ENCODE measurements around the gene SLC4A1AP. TPM values are rescaled to one million over a fixed set of nuclear protein-coding genes. Genes with fewer than 3 reads are reported as not detected.

The SLC4A1AP gene
- total and polyA plus RNA-seq, 2 of the 13 experiments (the other 11 are each of a cell fraction or from before 2014, with no cell fraction given): 15.3 to 44.6 TPM

GRCh38 chr2:27723372-27724144 lies 59.9 kb downstream of the SLC4A1AP start (continued):
- TF ChIP-seq KAT7 (CRISPR knock-in tag; IDR thresholded peaks at IDR 0.05; ENCODE audit: borderline replicate concordance): 0 out of 2 replicates have a peak, but pooled peaks have one; percentile 59
- peak; percentile 38; the same call in 1 of the 2 replicates for TF ChIP-seq POLR2G (IDR thresholded peaks at IDR 0.05; ENCODE audit: low read depth, low read length)
- peak; percentile 66; the same call in 1 of the 2 replicates for TF ChIP-seq HNF1B (CRISPR knock-in tag; IDR thresholded peaks at IDR 0.05)
- TF ChIP-seq ZNF782 (CRISPR knock-in tag; IDR thresholded peaks at IDR 0.05; ENCODE audit: borderline replicate concordance): 0 out of 2 replicates have a peak, but pooled peaks have one; percentile 43
- TF ChIP-seq IKZF5 (CRISPR knock-in tag; IDR thresholded peaks at IDR 0.05): peak; percentile 56; the same call in 1 of the 2 replicates
- no peak for TF ChIP-seq DMTF1 (CRISPR knock-in tag; IDR thresholded peaks at IDR 0.05)
- TF ChIP-seq SMC3 (IDR thresholded peaks at IDR 0.05; ENCODE audit: low read length): peak; percentile 93
- no peak for TF ChIP-seq RARG (CRISPR knock-in tag; IDR thresholded peaks at IDR 0.05; ENCODE audit: low read depth)
- 0 out of 2 replicates have a peak, but pooled peaks have one; percentile 54 for TF ChIP-seq ZNF224 (CRISPR knock-in tag; IDR thresholded peaks at IDR 0.05)
- 0 out of 2 replicates have a peak, but pooled peaks have one; percentile 29 for TF ChIP-seq HNF4G (IDR thresholded peaks at IDR 0.05; ENCODE audit: borderline replicate concordance, low read depth, low read length)
- no peak for TF ChIP-seq HNF4G (CRISPR knock-in tag; IDR thresholded peaks at IDR 0.05; ENCODE audit: borderline replicate concordance, low read depth)
- TF ChIP-seq HOXA5 (CRISPR knock-in tag; IDR thresholded peaks at IDR 0.05): no peak
- 0 out of 2 replicates have a peak, but pooled peaks have one; percentile 17 for TF ChIP-seq CCDC6 (CRISPR knock-in tag; IDR thresholded peaks at IDR 0.05)
- TF ChIP-seq ISX (CRISPR knock-in tag; conservative IDR thresholded peaks at IDR 0.05): no peak
- TF ChIP-seq SP4 (CRISPR knock-in tag; IDR thresholded peaks at IDR 0.05): peak; percentile 55
- TF ChIP-seq PBX3 (CRISPR knock-in tag; IDR thresholded peaks at IDR 0.05; ENCODE audit: borderline replicate concordance): no peak
- TF ChIP-seq ZNF335 (CRISPR knock-in tag; IDR thresholded peaks at IDR 0.05): peak; percentile 76; the same call in 1 of the 2 replicates
- peak; percentile 75 for TF ChIP-seq SALL1 (CRISPR knock-in tag; IDR thresholded peaks at IDR 0.05)
- TF ChIP-seq GMEB2 (CRISPR knock-in tag; IDR thresholded peaks at IDR 0.05; ENCODE audit: low read depth): 0 out of 2 replicates have a peak, but pooled peaks have one; percentile 17
- 0 out of 2 replicates have a peak, but pooled peaks have one; percentile 39 for TF ChIP-seq KDM3A (CRISPR knock-in tag; IDR thresholded peaks at IDR 0.05; ENCODE audit: low read depth)

Measured in HepG2 (cell line).